Measurements from ENCODE around the gene ASRGL1. TPM values are rescaled to one million over a fixed set of nuclear protein-coding genes. Genes with fewer than 3 reads are reported as not detected.

Gene ASRGL1
- total and polyA plus RNA-seq, 2 of the 13 experiments (the other 11 are each of a cell fraction or from before 2014, with no cell fraction given), result 50.8 to 97.5 TPM

DNA sequence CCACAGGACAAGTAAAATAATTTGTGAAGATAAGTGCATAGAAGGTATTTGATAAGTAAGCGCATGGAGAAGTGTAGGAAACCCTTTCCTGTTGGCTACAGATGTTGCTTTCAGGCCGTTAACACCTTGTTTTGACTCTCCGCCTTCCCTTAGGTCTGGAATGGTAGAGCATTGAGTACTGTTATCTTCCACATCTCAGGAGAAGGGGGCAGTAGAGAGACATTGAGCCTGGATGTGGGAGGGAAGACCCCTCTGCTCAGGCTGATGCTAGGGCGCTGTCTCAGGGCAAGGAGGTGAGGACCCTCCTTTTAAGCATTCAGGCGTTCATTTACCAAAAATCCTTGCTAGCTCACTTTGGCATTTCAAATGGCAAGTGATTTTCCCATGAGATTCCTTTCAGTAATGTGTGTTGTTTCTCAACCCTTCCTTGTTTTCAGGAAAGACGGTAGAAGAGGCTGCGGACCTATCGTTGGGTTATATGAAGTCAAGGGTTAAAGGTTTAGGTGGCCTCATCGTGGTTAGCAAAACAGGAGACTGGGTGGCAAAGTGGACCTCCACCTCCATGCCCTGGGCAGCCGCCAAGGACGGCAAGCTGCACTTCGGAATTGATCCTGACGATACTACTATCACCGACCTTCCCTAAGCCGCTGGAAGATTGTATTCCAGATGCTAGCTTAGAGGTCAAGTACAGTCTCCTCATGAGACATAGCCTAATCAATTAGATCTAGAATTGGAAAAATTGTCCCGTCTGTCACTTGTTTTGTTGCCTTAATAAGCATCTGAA lies 54.6 kb downstream of the ASRGL1 start:
- Histone ChIP-seq H3K4me2 (ENCODE audit: low read depth, low read length) (no peak overlapping the region), H3K4me1 (ENCODE audit: insufficient read depth, low read length) (no peaks in the 10 kb centered on the region; the same call in 1 of the 2 replicates), H3K27ac (ENCODE audit: extremely low read length, insufficient read depth, low read length) (no peak overlapping the region), H3K9ac (ENCODE audit: insufficient read depth, low read depth, low read length) (no peak overlapping the region), H3K36me3 (replicated peaks in 1 of 2; ENCODE audit: control insufficient read depth in 1 of 2, insufficient read depth in 2 of 2, low read length in 2 of 2) (peaks cover 7% of the 10 kb centered on the region in 2 experiments; a peak in 4 of 5 replicates), H4K20me1 (ENCODE audit: insufficient read depth, low read length) (no peaks in the 10 kb centered on the region), H3K27me3 (ENCODE audit: control insufficient read depth in 1 of 2, insufficient read depth in 2 of 2, low read length in 2 of 2) (no peaks in the 10 kb centered on the region), H3K9me3 (ENCODE audit: low read length) (no peaks in the 10 kb centered on the region), H2AFZ (ENCODE audit: low read length) (no peak overlapping the region), H3K79me2 (ENCODE audit: insufficient read depth, low read length) (no peaks in the 10 kb centered on the region), H3K4me3 (replicated peaks in 1 of 3; ENCODE audit: insufficient read depth in 1 of 3, low read depth in 2 of 3, low read length in 3 of 3) (no peak overlapping the region)
- POLR2A ChIA-PET, result no interaction called here
- no peak for DNase-seq (ENCODE audit: low spot score)
- ATAC-seq, result no peak
- no peak for FAIRE-seq
- BruUV-seq (replicated peaks), result no TSS peak
- intact Hi-C loops (cut with micrococcal nuclease; ENCODE audit: unreplicated experiment), result loop anchor here (10.0 kb wide), 1 partner anchor 153 kb away; the partner anchor contains the start of gene AHNAK
- TF ChIP-seq, protein P1, sequence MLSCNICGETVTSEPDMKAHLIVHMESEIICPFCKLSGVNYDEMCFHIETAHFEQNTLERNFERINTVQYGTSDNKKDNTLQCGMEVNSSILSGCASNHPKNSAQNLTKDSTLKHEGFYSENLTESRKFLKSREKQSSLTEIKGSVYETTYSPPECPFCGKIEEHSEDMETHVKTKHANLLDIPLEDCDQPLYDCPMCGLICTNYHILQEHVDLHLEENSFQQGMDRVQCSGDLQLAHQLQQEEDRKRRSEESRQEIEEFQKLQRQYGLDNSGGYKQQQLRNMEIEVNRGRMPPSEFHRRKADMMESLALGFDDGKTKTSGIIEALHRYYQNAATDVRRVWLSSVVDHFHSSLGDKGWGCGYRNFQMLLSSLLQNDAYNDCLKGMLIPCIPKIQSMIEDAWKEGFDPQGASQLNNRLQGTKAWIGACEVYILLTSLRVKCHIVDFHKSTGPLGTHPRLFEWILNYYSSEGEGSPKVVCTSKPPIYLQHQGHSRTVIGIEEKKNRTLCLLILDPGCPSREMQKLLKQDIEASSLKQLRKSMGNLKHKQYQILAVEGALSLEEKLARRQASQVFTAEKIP (CRISPR knock-in tag; IDR thresholded peaks at IDR 0.05; ENCODE audit: borderline replicate concordance), result no peak
- TF ChIP-seq RARA (CRISPR knock-in tag; IDR thresholded peaks at IDR 0.05) (no peak), SMYD3 (CRISPR knock-in tag; IDR thresholded peaks at IDR 0.05) (no peak), SATB2 (CRISPR knock-in tag; IDR thresholded peaks at IDR 0.05) (no peak), ZNF672 (CRISPR knock-in tag; IDR thresholded peaks at IDR 0.05) (no peak), ZSCAN22 (CRISPR knock-in tag; IDR thresholded peaks at IDR 0.05) (no peak)
- in situ Hi-C loops (cut with HindIII; ENCODE audit: extremely low pct_ligation_motif_present, low pct_unique_long_range_greater_than_20kb), result loop anchor here (10.0 kb wide), 1 partner anchor 313 kb away; the partner anchor contains the start of genes BSCL2 and GNG3
- CTCF ChIA-PET (ENCODE audit: low intra/inter-chr PET ratio, low total read pairs), result no interaction called here
- 90% methylated on average over 16 of the region's 16 CpGs for WGBS (ENCODE audit: low lambda C conversion rate)

Data from HepG2 (cell line).